Neural crest cell (in vitro differentiated cells): ENCODE measurements around the gene RET. TPM values are rescaled to one million over a fixed set of nuclear protein-coding genes. Genes with fewer than 3 reads are reported as not detected.

Source experiments
- DNase-seq: peaks from one replicate; pipeline ENCODE4 v3.0.0; 2021; ENCODE audit warnings: low read depth, mixed read lengths, low spot score
- H3K27ac Mint-ChIP-seq: one replicate; pipeline ENCODE4 v1.8.0; 2021; ENCODE audit warnings: mild to moderate bottlenecking, mixed read lengths; ENCODE audit not compliant: unreplicated experiment
- H3K27me3 Mint-ChIP-seq: 2 replicates; pipeline ENCODE4 v1.8.0; 2021; ENCODE audit warnings: low read depth, mild to moderate bottlenecking, mixed read lengths
- H3K36me3 Mint-ChIP-seq: 2 replicates; pipeline ENCODE4 v1.8.0; 2021; ENCODE audit warnings: low read depth, mild to moderate bottlenecking, mixed read lengths
- H3K4me1 Mint-ChIP-seq: 2 replicates; pipeline ENCODE4 v1.8.0; 2021; ENCODE audit warnings: mixed read lengths
- H3K4me3 Mint-ChIP-seq: one replicate; pipeline ENCODE4 v1.8.0; 2021; ENCODE audit warnings: mild to moderate bottlenecking, mixed read lengths
- H3K9me3 Mint-ChIP-seq: 2 replicates; pipeline ENCODE4 v1.8.0; 2021; ENCODE audit warnings: mixed read lengths
- total RNA-seq: library from RNA; stranded (reverse); gene quantifications from 2 replicates; pipeline ENCODE4 v1.2.1, GENCODE V29; 2021
- TF ChIP-seq, protein P1 (sequence below): fragments of 200-600 bp; sonication (generic); conservative IDR thresholded peaks from 2 replicates; pipeline ENCODE4 v1.5.0; 2021; ENCODE audit warnings: antibody characterized with exemption, mild to moderate bottlenecking

RET gene
- total RNA-seq, 1 donor from 2014 or later, result 1.6 TPM

DNA sequence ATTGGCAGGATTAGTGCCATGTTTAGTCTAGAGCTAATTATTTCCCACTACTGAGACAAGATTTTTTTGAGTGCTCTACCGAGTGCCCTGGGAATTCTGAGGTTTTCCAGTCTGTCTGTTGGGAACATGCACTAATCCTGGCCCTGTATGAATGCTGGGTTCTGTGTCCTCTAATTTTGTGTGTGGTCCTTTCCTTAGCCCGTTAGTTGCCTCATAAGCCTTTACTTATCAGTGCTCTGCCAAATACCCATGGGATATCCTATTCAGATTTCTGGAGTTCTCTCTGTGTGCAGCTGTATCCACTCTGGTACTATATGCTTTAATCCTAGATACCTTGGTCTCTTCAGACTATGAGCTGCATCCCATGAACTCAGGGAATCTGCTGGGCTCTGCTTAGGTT is 74.5 kb downstream of the RET start:
- H3K9me3 Mint-ChIP-seq, result peaks cover 3% of the 10 kb centered on the region
- H3K36me3 Mint-ChIP-seq, result peaks cover 7% of the 10 kb centered on the region
- H3K27me3 Mint-ChIP-seq, result no peaks in the 10 kb centered on the region
- no peak for DNase-seq
- TF ChIP-seq, protein P1, sequence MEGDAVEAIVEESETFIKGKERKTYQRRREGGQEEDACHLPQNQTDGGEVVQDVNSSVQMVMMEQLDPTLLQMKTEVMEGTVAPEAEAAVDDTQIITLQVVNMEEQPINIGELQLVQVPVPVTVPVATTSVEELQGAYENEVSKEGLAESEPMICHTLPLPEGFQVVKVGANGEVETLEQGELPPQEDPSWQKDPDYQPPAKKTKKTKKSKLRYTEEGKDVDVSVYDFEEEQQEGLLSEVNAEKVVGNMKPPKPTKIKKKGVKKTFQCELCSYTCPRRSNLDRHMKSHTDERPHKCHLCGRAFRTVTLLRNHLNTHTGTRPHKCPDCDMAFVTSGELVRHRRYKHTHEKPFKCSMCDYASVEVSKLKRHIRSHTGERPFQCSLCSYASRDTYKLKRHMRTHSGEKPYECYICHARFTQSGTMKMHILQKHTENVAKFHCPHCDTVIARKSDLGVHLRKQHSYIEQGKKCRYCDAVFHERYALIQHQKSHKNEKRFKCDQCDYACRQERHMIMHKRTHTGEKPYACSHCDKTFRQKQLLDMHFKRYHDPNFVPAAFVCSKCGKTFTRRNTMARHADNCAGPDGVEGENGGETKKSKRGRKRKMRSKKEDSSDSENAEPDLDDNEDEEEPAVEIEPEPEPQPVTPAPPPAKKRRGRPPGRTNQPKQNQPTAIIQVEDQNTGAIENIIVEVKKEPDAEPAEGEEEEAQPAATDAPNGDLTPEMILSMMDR, result no peak
- H3K4me3 Mint-ChIP-seq, result no peak overlapping the region
- peak overlapping the region; percentile 5 for H3K27ac Mint-ChIP-seq
- H3K4me1 Mint-ChIP-seq, result no peaks in the 10 kb centered on the region

DNA sequence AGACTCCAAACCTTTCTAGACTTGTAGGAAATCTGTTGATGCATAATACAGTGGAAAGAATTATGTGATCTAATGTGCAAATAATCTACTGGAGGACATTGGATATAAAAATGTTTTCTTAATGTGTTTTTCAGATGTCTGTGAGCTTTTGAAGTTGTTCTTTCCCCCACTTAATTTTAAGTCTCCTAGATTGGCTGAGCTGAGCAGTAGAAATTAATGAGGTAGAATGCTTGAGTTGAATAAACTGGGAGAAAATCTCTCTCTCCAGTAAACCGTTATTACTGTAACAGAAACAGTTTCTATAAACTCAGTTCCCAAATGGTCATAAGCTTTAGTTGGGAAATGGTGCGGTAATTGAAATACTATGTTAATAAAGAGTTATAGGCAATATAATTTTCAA is 77.0 kb downstream of the RET start:
- Mint-ChIP-seq H3K4me3 (no peak overlapping the region), H3K36me3 (peaks cover 4% of the 10 kb centered on the region), H3K9me3 (peaks cover under 1% of the 10 kb centered on the region), H3K27ac (no peak overlapping the region), H3K4me1 (peaks cover 7% of the 10 kb centered on the region), H3K27me3 (no peaks in the 10 kb centered on the region)
- TF ChIP-seq, protein P1, result no peak
- no peak for DNase-seq

DNA sequence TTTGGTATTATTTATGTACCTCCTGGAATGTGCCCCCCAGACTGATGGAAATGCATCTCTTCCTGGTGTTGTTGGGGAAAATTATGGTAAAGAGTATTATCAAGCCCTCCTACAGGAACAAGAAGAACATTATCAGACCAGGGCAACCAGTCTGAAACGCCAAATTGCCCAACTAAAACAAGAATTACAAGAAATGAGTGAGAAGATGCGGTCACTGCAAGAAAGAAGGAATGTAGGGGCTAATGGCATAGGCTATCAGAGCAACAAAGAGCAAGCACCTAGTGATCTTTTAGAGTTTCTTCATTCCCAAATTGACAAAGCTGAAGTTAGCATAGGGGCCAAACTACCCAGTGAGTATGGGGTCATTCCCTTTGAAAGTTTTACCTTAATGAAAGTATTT is 78.4 kb downstream of the RET start:
- H3K4me3 Mint-ChIP-seq, result no peak overlapping the region
- peaks cover 7% of the 10 kb centered on the region for H3K4me1 Mint-ChIP-seq
- no peak for DNase-seq
- TF ChIP-seq, protein P1, result no peak
- H3K27ac Mint-ChIP-seq, result no peak overlapping the region
- H3K36me3 Mint-ChIP-seq, result peaks cover 4% of the 10 kb centered on the region
- no peaks in the 10 kb centered on the region for H3K9me3 Mint-ChIP-seq
- no peaks in the 10 kb centered on the region for H3K27me3 Mint-ChIP-seq

DNA sequence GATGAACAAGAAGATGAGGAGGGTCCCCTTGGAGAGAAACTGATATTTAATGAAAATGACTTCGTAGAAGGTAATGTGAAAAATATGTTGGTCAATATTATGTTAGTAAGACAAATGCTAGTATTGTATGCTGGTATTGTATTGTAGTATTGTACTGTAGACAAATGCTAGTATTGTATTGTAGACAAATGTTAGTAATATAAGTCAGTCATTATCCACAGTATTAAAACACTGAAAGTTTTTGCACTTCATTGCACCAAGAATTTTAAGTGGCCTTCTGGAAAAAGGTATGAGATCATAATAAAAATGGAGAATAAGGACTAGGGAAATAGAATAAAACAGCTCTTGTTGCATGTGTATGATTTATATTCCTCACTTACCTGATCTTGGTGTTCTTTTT is 78.9 kb downstream of the RET start:
- Mint-ChIP-seq H3K4me1 (peaks cover 7% of the 10 kb centered on the region), H3K4me3 (no peak overlapping the region), H3K36me3 (no peaks in the 10 kb centered on the region), H3K27ac (no peak overlapping the region), H3K27me3 (no peaks in the 10 kb centered on the region), H3K9me3 (no peaks in the 10 kb centered on the region)
- no peak for DNase-seq
- TF ChIP-seq, protein P1, result no peak

DNA sequence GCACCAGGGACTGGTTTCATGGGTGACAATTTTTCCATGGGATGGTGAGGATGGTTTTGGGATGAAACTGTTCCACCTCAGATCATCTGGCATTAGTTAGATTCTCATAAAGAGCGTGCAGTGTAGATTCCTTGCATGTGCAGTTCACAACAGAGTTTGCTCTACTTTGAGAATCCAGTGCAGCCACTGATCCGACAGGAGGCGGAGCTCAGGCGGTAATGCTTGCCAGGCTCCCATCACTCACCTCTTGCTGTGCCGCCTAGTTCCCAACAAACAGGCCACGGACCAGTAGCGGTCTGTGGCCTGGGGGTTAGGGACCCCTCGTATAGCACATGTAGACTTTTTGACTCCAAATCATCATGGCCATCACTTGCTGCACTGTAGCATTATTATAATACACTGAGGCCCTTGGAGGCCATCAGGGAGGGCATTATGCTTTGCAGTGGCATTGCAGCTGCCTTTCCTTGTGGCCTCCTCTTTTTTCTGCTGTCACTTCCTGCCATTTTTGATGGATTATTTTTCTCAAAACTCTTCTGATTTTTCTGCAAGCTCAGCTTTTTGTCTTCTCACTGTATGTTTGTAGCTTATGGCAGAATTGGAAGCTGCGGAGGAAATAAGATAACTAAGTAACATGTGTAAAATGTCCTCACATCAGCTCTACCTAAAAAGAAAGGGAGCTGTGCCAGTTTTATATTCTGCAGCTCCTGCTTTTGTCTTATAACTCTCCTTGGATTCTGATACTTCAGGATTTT is 79.9 kb downstream of the RET start:
- DNase-seq, result no peak
- H3K9me3 Mint-ChIP-seq, result no peaks in the 10 kb centered on the region
- TF ChIP-seq, protein P1, result no peak
- H3K4me3 Mint-ChIP-seq, result no peak overlapping the region
- H3K36me3 Mint-ChIP-seq, result no peaks in the 10 kb centered on the region
- H3K27me3 Mint-ChIP-seq, result no peaks in the 10 kb centered on the region
- no peak overlapping the region for H3K27ac Mint-ChIP-seq
- peaks cover 7% of the 10 kb centered on the region for H3K4me1 Mint-ChIP-seq
